DMS153 treated with DMSO at 0.1 percent for 48 hours (cell line): Measurements from ENCODE around the gene FGF7.
"Not testable (repeated sequence)": the region's sequence is repeated elsewhere in the genome, so short reads cannot be mapped to it uniquely, and the experiment has no call there.

Experiments
- DNase-seq: peaks from one replicate; lab custom pipeline; 2025; ENCODE audit not compliant: unreplicated experiment; lab: John Stamatoyannopoulos, UW

The FGF7 gene

GRCh38 chr15:49492830-49493229 lies 69.8 kb downstream of the FGF7 start:
- no peak for DNase-seq

GRCh38 chr15:49494842-49495241 lies 71.8 kb downstream of the FGF7 start:
- no peak for DNase-seq

- no peak for DNase-seq
Observed at GRCh38 chr15:49495993-49496753, 73.1 kb downstream of the FGF7 start.

GRCh38 chr15:49501586-49501985 lies 78.5 kb downstream of the FGF7 start:
- DNase-seq = no peak

- no peak for DNase-seq
Observed at GRCh38 chr15:49506341-49506740, 83.3 kb downstream of the FGF7 start.

GRCh38 chr15:49507261-49507660 lies 84.2 kb downstream of the FGF7 start:
- no peak for DNase-seq

- not testable (repeated sequence) for DNase-seq
Observed at GRCh38 chr15:49512739-49513138, 89.7 kb downstream of the FGF7 start.

GRCh38 chr15:49521802-49522201 lies 98.8 kb downstream of the FGF7 start:
- no peak for DNase-seq

GRCh38 chr15:49528289-49528688 lies 105.2 kb downstream of the FGF7 start:
- no peak for DNase-seq

GRCh38 chr15:49530092-49530491 lies 107.0 kb downstream of the FGF7 start:
- DNase-seq = no peak
